ENCODE data around the gene S100P.

The S100P gene

DNA sequence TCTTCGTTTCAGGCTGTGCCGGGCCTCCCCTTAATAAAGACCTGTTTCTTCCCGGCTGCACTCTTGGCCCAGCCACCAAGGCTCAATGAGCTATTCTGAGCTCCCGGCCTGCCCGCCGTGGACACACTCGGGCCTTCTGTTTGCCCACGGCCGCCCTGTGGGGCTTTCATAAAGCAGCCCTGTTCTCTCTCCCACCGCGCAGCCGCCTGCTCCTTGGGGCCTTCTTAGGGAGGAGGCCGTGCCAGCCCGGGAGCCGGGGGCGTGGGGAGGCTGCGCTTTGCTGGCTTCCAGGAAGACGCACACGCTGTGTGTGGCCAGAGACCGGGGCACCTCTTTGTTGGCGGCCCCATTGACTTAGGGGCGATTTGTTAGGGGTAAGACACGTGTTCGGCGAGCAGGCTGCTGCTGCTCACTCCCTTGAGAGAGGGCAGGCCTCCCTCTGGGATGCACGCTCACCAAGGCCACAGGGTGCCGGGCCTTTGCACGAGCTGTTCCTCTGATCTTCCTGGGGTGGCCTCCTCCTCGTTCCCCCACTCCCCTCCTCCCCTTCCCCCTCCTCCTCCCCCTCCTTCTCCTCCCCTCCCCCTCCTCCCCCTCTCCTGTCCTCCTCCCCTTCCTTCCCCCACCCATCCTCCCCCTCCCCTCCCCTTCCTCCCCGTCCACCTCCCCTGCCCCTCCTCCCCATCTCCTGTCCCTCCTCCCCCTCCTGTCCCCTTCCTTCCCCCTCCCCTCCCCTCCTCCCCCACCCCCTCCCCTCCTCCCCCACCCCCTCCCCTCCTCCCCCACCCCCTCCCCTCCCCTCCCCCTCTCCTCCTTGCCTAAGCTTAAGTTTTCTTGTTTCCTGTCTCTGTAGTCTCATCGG is 33.6 kb downstream of the S100P start:
- no peak for DNase-seq

DNA sequence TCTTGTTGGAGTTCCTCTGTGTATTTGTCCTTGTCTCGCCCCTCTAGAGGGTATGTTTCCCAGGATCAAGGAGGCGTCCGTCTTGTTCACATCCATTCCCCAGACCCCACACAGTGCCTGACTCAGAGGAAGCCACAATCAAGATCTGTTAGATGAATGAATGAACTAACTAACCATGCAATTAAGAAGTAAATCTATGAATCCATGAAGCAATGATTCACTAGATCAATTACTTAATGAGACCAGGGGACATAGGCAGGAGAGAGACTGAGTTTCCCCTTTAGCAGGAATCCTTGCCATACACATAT is 34.2 kb downstream of the S100P start:
- DNase-seq: no peak

GRCh38 chr4:6728320-6729029 is 34.8 kb downstream of the S100P start:
- no peak for DNase-seq

DNA sequence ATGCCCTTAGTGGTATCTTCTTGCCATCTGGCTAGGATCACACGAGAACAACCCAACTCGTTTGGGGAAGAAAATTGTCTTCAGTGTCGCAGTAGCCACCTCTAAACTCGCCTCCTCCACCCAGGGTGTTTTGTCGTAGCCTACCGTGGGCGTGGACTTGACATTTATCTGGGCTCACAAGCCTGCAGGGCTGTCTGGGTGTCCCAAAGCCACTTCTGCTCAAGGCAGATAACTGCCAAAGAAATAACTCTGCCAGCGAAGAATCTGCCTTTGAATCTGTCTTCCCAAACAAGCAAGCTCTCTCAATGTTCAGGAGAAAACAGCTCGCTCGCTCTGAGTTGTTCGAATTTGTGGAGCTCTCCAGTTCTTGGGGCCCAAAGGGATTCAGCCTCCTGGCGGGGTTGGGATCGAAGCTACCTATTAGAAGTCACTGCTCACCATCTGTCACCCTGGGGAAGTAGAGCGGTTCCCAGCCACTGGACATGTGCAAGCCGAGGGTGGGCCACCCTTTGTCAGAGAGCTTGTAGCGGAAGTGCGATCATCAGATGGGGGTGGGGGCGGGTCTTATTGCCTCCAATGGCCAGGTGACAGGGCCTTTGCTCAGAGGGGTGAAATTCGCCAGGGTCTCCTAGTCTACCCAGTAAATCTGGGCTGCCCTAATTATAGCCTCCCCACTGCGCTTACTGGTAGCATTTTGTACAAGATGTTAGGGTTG is 37.1 kb downstream of the S100P start:
- DNase-seq: no peak

DNA sequence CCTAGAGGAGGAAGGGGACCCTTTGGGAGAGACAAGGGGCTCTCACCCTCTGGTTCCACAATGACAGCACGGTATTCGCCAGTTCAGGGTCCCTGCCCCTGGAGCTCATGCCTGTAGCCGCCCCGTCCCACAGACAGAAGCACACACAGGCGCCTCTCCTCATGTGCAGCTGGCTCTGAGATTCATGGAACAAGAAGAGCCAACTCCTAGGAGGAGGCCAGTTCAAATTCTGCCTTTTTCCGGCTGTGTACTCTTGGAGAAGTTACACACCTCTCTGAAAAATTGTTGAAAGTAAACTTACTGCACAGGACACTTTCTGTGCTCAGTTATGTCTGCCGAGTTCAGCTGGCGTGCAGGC is 37.6 kb downstream of the S100P start:
- DNase-seq: no peak

GRCh38 chr4:6731780-6732179 is 38.1 kb downstream of the S100P start:
- DNase-seq: no peak

DNA sequence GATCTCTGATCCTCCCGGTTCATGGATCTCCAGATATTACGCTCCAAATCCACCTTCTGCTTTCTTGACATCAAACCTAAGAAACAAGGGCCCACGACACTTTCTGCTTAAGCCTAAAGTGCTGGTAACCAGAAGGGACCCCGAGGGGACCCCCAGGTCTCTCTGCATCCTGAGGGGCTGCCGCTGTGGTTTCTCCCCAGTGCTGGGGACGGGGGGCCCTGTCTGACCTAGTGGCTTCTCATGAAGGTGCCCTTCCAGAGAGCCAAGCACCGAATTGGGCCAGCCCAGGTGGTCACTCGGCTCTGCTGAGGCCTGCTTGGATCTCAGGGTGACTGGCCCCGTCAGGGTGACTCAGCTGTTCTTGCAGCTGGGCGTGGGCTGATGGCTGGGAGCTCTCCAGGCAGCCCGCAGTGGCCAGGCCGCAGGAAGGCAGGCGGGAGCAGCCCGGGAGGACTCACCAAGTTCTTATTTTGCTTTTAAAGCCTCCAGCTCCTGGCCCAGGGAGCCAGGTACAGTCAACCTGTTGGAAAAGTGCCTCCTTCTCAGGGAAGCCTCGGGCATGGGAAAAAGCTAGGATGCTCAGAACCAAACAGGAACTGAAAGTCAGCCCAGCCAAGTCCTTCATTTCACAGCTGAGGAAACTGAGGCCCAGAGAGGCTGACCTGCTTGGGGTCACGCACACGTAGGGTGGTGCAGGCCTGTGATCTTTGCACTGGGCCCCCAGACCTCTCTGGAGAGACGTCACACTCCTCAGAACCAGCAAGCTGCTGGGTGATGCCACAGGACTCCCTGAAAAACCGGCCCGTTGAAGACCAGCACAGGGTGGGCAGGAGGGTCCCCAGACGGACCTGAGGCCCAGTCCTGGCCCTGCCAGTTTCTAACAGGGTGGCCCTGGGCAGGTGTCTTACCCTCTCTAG is 39.0 kb downstream of the S100P start:
- no peak for DNase-seq

GRCh38 chr4:6733358-6734164 is 39.9 kb downstream of the S100P start:
- no peak for DNase-seq

- DNase-seq: no peak
Measured at GRCh38 chr4:6734165-6734786, 40.6 kb downstream of the S100P start.

GRCh38 chr4:6739920-6740319 is 46.2 kb downstream of the S100P start:
- no peak for DNase-seq

- no peak for DNase-seq
Measured at GRCh38 chr4:6740347-6740746, 46.7 kb downstream of the S100P start.

DNA sequence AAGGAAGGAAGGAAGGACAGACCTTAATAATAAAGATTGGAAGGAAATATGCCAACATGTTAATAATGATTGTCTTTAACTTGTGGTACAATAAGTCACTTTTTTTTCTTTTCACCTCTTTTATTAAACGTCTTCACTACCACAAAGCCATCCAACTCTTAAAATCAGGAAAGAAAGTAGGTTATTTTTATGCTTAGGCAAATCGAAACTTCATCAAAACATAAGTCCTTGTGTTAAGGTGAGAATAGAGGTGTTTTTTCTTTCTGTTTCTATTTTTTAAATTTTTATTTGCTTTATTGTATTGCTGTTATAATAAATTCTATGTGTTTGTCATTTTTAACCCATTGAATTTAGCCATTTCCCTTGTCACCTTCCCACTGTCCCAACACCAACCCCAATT is 48.8 kb downstream of the S100P start:
- DNase-seq: no peak

GRCh38 chr4:6742989-6743388 is 49.3 kb downstream of the S100P start:
- DNase-seq: no peak
